CD4-positive, alpha-beta T cell (primary cell): Measurements from ENCODE around the gene RCOR3. TPM values are rescaled to one million over a fixed set of nuclear protein-coding genes. Genes with fewer than 3 reads are reported as not detected.
"Not testable (repeated sequence)": the region's sequence is repeated elsewhere in the genome, so short reads cannot be mapped to it uniquely, and the experiment has no call there.

Source experiments
- ATAC-seq: fragments of 200-7000 bp; cut with Tn5 transposase; one replicate; pipeline ENCODE4 v1.10.0; 2022; ENCODE audit warnings: mild to moderate bottlenecking; ENCODE audit not compliant: poor library complexity
- CTCF ChIA-PET: fragments of 350-600 bp; sonication (Branson Sonifier 250); formaldehyde crosslinking; loops from one replicate; lab custom pipeline; 2021; ENCODE audit warnings: antibody characterized with exemption, inconsistent platforms; lab: Charles Lee
- POLR2A ChIA-PET: fragments of 350-600 bp; sonication (Branson Sonifier 250); formaldehyde crosslinking; loops from one replicate; lab custom pipeline; 2021; ENCODE audit warnings: antibody characterized with exemption, inconsistent platforms; lab: Charles Lee
- DNase-seq, 14 experiments: peaks; one replicate each; pipeline ENCODE4 v3.0.0-alpha.2; 2013 to 2020; ENCODE audit warnings: mixed read lengths in 2 of 14
- H3K27ac ChIP-seq, 2 donors: one replicate each; pipeline versions ENCODE4 v1.5.1 to v1.7.0; 2013; ENCODE audit warnings: low read length in 2 of 2, low read depth in 1 of 2, mild to moderate bottlenecking in 1 of 2
- H3K27me3 ChIP-seq, 2 experiments: 1 replicate in 1 of 2; 2 replicates in 1 of 2; pipeline versions ENCODE4 v1.6.1 to v1.7.0; 2013; ENCODE audit warnings: low read length in 2 of 2, control low read depth in 1 of 2, mild to moderate bottlenecking in 1 of 2, moderate library complexity in 1 of 2; ENCODE audit not compliant: insufficient read depth in 2 of 2, control insufficient read depth in 1 of 2
- H3K36me3 ChIP-seq: one replicate; pipeline ENCODE4 v1.6.1; 2013; ENCODE audit warnings: low read length, control low read depth; ENCODE audit not compliant: insufficient read depth
- H3K4me1 ChIP-seq: one replicate; pipeline ENCODE4 v1.6.1; 2013; ENCODE audit warnings: low read length, control low read depth; ENCODE audit not compliant: insufficient read depth
- H3K4me3 ChIP-seq: one replicate; pipeline ENCODE4 v1.5.1; 2013; ENCODE audit warnings: mild to moderate bottlenecking, low read length, moderate library complexity
- H3K9me3 ChIP-seq, 2 experiments: 1 replicate in 1 of 2; 2 replicates in 1 of 2; pipeline versions ENCODE4 v1.6.1 to v1.7.0; 2013; ENCODE audit warnings: low read length in 2 of 2, mild to moderate bottlenecking in 2 of 2, control low read depth in 1 of 2, moderate library complexity in 1 of 2; ENCODE audit not compliant: control insufficient read depth in 1 of 2, insufficient read depth in 1 of 2
- H3K27ac Mint-ChIP-seq: one replicate; pipeline ENCODE4 v1.8.0; 2020; ENCODE audit warnings: mixed read lengths
- H3K27me3 Mint-ChIP-seq: one replicate; pipeline ENCODE4 v1.8.0; 2021; ENCODE audit warnings: mixed read lengths
- H3K36me3 Mint-ChIP-seq: one replicate; pipeline ENCODE4 v1.8.0; 2021; ENCODE audit warnings: low read depth, mixed read lengths
- H3K4me1 Mint-ChIP-seq: one replicate; pipeline ENCODE4 v1.8.0; 2021; ENCODE audit warnings: low read depth, mixed read lengths
- H3K4me3 Mint-ChIP-seq: one replicate; pipeline ENCODE4 v1.8.0; 2020; ENCODE audit warnings: mild to moderate bottlenecking, mixed read lengths
- H3K9me3 Mint-ChIP-seq: one replicate; pipeline ENCODE4 v1.8.0; 2020; ENCODE audit warnings: mixed read lengths
- intact Hi-C, 2 experiments: fragments of 100-400 bp; cut with DNase I in 1 of 2; cut with micrococcal nuclease in 1 of 2; formaldehyde crosslinking; loops; one replicate each; pipeline versions ENCODE4 v1.15.1 to v1.9.0; 2023 to 2025; cut with DNase I, micrococcal nuclease
- total RNA-seq, 174 experiments: library from RNA in 2 of 174; stranded (reverse) in 2 of 174; gene quantifications; one replicate each; pipeline ENCODE4 v1.2.3 and lab custom pipeline; 2021 to 2026
- TF ChIP-seq, protein P1 (sequence below): fragments of 200-600 bp; IDR thresholded peaks from one replicate; pipeline ENCODE4 v1.8.0; 2022; ENCODE audit warnings: antibody characterized with exemption, mild to moderate bottlenecking

The RCOR3 gene
- total RNA-seq, 2 experiments from 2014 or later: 55.7 to 60.5 TPM

DNA sequence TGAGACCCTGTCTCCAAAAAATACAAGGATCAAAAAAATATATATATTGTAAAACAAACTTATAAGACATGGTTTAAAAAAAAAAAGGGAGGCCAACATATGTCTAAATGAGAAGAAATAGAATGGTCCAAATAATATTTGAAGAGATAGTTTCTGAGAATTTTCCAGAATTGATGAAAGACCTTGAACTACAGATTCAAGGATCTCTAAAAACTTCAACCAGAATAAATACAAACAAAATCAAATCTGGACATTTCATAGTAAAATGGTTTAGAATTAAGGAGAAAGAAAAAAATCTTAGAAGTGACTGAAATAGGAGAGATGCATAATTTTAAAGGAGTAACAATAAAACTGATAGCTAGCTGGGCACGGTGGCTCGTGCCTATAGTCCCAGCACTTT, 45.5 kb upstream of the RCOR3 start:
- Mint-ChIP-seq H3K4me3 (no peak overlapping the region), H3K4me1 (no peaks in the 10 kb centered on the region), H3K36me3 (no peaks in the 10 kb centered on the region), H3K27ac (no peak overlapping the region), H3K27me3 (no peaks in the 10 kb centered on the region), H3K9me3 (no peaks in the 10 kb centered on the region)
- TF ChIP-seq, protein P1, sequence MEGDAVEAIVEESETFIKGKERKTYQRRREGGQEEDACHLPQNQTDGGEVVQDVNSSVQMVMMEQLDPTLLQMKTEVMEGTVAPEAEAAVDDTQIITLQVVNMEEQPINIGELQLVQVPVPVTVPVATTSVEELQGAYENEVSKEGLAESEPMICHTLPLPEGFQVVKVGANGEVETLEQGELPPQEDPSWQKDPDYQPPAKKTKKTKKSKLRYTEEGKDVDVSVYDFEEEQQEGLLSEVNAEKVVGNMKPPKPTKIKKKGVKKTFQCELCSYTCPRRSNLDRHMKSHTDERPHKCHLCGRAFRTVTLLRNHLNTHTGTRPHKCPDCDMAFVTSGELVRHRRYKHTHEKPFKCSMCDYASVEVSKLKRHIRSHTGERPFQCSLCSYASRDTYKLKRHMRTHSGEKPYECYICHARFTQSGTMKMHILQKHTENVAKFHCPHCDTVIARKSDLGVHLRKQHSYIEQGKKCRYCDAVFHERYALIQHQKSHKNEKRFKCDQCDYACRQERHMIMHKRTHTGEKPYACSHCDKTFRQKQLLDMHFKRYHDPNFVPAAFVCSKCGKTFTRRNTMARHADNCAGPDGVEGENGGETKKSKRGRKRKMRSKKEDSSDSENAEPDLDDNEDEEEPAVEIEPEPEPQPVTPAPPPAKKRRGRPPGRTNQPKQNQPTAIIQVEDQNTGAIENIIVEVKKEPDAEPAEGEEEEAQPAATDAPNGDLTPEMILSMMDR: no peak
- ChIA-PET CTCF (no interaction called here), POLR2A (no interaction called here)
- ATAC-seq: no peak
- Histone ChIP-seq H3K27me3 (no peaks in the 10 kb centered on the region), H3K4me1 (no peaks in the 10 kb centered on the region), H3K36me3 (no peaks in the 10 kb centered on the region), H3K27ac (no peak overlapping the region), H3K9me3 (no peaks in the 10 kb centered on the region), H3K4me3 (no peak overlapping the region)
- DNase-seq: no peak
- intact Hi-C loops: no loop called here

- Histone ChIP-seq H3K9me3 (no peaks in the 10 kb centered on the region), H3K27me3 (no peaks in the 10 kb centered on the region), H3K27ac (no peak overlapping the region), H3K36me3 (no peaks in the 10 kb centered on the region), H3K4me1 (no peaks in the 10 kb centered on the region), H3K4me3 (no peak overlapping the region)
- DNase-seq: no peak
- Mint-ChIP-seq H3K4me1 (no peaks in the 10 kb centered on the region), H3K4me3 (no peak overlapping the region), H3K27me3 (no peaks in the 10 kb centered on the region), H3K9me3 (no peaks in the 10 kb centered on the region), H3K27ac (no peak overlapping the region), H3K36me3 (no peaks in the 10 kb centered on the region)
- ChIA-PET POLR2A (interaction anchor here (1.0 kb wide), 1 partner anchor 302 kb away, joined by 3 read pairs; no protein-coding TSS in a partner anchor), CTCF (no interaction called here)
- no peak for ATAC-seq
- TF ChIP-seq, protein P1: no peak
- intact Hi-C loops: no loop called here
These were observed 43.6 kb upstream of the RCOR3 start for GRCh38 chr1:211215577-211215976.

DNA sequence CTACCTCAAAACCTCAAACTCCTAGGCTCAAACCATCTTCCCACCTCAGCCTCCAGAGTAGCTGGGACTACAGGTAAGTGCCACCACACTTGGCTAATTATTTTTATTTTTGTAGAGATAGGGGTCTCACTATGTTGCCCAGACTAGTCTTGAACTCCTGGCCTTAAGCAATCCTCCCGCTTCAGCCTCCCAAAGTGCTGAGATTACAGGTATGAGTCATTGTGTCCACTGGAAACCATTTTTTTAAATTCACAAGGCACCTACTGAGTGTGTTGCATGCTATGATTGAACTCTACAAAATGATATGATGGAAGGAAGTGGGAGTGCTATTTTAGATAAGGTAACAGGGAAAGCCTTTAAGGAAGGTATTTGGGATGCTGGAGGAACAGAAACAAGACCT, 41.8 kb upstream of the RCOR3 start:
- Histone ChIP-seq H3K27ac (no peak overlapping the region), H3K27me3 (no peaks in the 10 kb centered on the region), H3K4me3 (no peak overlapping the region), H3K9me3 (no peaks in the 10 kb centered on the region), H3K4me1 (no peaks in the 10 kb centered on the region), H3K36me3 (no peaks in the 10 kb centered on the region)
- ChIA-PET CTCF (interaction anchor here (1.0 kb wide), 1 partner anchor 15 kb away, joined by 4 read pairs; no protein-coding TSS in a partner anchor), POLR2A (no interaction called here)
- no peak overlapping the region for H3K27ac Mint-ChIP-seq
- no peak overlapping the region for H3K4me3 Mint-ChIP-seq
- DNase-seq (no peak), ATAC-seq (no peak)
- no peaks in the 10 kb centered on the region for H3K36me3 Mint-ChIP-seq
- H3K4me1 Mint-ChIP-seq: no peaks in the 10 kb centered on the region
- TF ChIP-seq, protein P1: no peak
- intact Hi-C loops: no loop called here
- no peaks in the 10 kb centered on the region for H3K27me3 Mint-ChIP-seq
- H3K9me3 Mint-ChIP-seq: no peaks in the 10 kb centered on the region

DNA sequence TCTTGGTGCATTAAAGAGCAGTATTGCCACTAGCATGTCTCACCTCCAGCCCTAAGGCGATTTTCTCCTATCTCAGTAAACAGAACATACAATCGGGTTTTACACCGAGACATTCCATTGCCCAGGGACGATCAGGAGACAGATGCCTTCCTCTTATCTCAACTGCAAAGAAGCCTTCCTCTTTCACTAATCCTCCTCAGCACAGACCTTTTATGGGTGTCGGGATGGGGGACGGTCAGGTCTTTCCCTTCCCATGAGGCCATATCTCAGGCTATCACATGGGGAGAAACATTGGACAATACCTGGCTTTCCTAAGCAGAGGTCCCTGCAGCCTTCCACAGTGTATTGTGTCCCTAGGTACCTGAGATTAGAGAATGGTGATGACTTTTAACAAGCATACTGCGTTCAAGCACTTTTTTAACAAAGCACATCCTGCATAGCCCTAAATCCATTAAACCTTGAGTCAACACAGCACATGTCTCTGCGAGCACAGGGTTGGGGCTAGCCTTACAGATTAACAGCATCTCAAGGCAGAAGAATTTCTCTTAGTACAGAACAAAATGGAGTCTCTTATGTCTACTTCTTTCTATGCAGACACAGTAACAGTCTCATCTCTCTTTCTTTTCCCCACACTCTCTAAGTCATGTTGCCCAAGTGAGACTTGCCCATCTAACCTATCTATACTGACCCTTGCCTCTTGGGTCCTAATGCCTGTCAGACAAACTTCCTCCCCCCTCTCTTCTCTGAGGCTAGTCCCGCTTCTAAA, 36.5 kb upstream of the RCOR3 start:
- DNase-seq, H3K36me3 ChIP-seq, H3K27me3 ChIP-seq, H3K9me3 ChIP-seq, H3K27ac ChIP-seq, H3K9me3 Mint-ChIP-seq, H3K27me3 Mint-ChIP-seq, H3K27ac Mint-ChIP-seq, H3K4me3 ChIP-seq, H3K4me1 Mint-ChIP-seq, CTCF ChIA-PET, intact Hi-C loops, H3K4me1 ChIP-seq, POLR2A ChIA-PET, ATAC-seq, H3K36me3 Mint-ChIP-seq, H3K4me3 Mint-ChIP-seq: not testable (repeated sequence)

- H3K9me3 ChIP-seq, H3K9me3 Mint-ChIP-seq, H3K36me3 ChIP-seq, H3K36me3 Mint-ChIP-seq, H3K27me3 ChIP-seq, H3K27me3 Mint-ChIP-seq: not testable (repeated sequence)
- DNase-seq (peak; percentile 19 to 83 (median 40)), ATAC-seq (peak; percentile 88)
- H3K4me3 Mint-ChIP-seq: peak overlapping the region; percentile 74
- ChIA-PET CTCF (interaction anchor here (1.3 to 1.6 kb wide), 2 partner anchors 30 to 35 kb away, joined by 5 to 8 read pairs; partner anchors contain the start of gene RCOR3), POLR2A (interaction anchor here (1.0 to 1.3 kb wide), 4 partner anchors 29 to 99 kb away, joined by 3 to 25 read pairs (median 4); partner anchors contain the start of gene RCOR3)
- Histone ChIP-seq H3K4me1 (peaks cover 16% of the 10 kb centered on the region), H3K27ac (peak overlapping the region in 1 of 2 donors; percentile 41), H3K4me3 (peak overlapping the region; percentile 20)
- H3K27ac Mint-ChIP-seq: peak overlapping the region; percentile 86
- H3K4me1 Mint-ChIP-seq: peaks cover 29% of the 10 kb centered on the region
- intact Hi-C loops: loop anchor here in 1 of 2 experiments (1.0 kb wide), 1 partner anchor 31 kb away; the partner anchor contains the start of gene RCOR3
These were observed 30.4 kb upstream of the RCOR3 start for GRCh38 chr1:211228573-211229364.
